Ishikawa (cell line): Measurements from ENCODE around the gene OSBPL1A.

Source experiments
- CEBPB ChIP-seq: IDR thresholded peaks from 2 replicates; pipeline ENCODE4 v1.6.1; 2012
- CREB1 ChIP-seq: IDR thresholded peaks from 2 replicates; pipeline ENCODE4 v1.6.1; 2012; ENCODE audit warnings: low read depth
- EGR1 ChIP-seq: IDR thresholded peaks from 2 replicates; pipeline ENCODE4 v1.6.1; 2012
- EP300 ChIP-seq: IDR thresholded peaks from 2 replicates; pipeline ENCODE4 v1.6.1; 2012; ENCODE audit warnings: borderline replicate concordance
- FOXM1 ChIP-seq: IDR thresholded peaks from 2 replicates; pipeline ENCODE4 v1.6.1; 2012; ENCODE audit warnings: low read depth, borderline replicate concordance
- MAX ChIP-seq: IDR thresholded peaks from 2 replicates; pipeline ENCODE4 v1.6.1; 2012
- NFIC ChIP-seq: IDR thresholded peaks from 2 replicates; pipeline ENCODE4 v1.6.1; 2012
- RAD21 ChIP-seq: IDR thresholded peaks from 2 replicates; pipeline ENCODE4 v1.6.1; 2012; ENCODE audit warnings: low read depth
- REST ChIP-seq: IDR thresholded peaks from 2 replicates; pipeline ENCODE4 v1.6.1; 2012; ENCODE audit warnings: low read depth, mild to moderate bottlenecking
- TAF1 ChIP-seq: IDR thresholded peaks from 2 replicates; pipeline ENCODE4 v1.6.1; 2012; ENCODE audit warnings: low read depth, mild to moderate bottlenecking
- TCF12 ChIP-seq: IDR thresholded peaks from 2 replicates; pipeline ENCODE4 v1.6.1; 2012; ENCODE audit warnings: low read depth
- TEAD4 ChIP-seq: IDR thresholded peaks from 2 replicates; pipeline ENCODE4 v1.6.1; 2012
- USF1 ChIP-seq: IDR thresholded peaks from 2 replicates; pipeline ENCODE4 v1.6.1; 2012
- YY1 ChIP-seq: IDR thresholded peaks from 2 replicates; pipeline ENCODE4 v1.6.1; 2012; ENCODE audit warnings: low read depth
- ZBTB7A ChIP-seq: IDR thresholded peaks from 2 replicates; pipeline ENCODE4 v1.6.1; 2012; ENCODE audit warnings: low read depth

OSBPL1A gene

GRCh38 chr18:24177499-24178133 lies 220.0 kb downstream of the OSBPL1A start:
- no peak for TF ChIP-seq TCF12
- no peak for TF ChIP-seq TAF1
- no peak for TF ChIP-seq YY1
- TF ChIP-seq TEAD4, result no peak
- no peak for TF ChIP-seq EGR1
- TF ChIP-seq ZBTB7A, result no peak
- TF ChIP-seq CREB1, result no peak
- TF ChIP-seq RAD21, result no peak
- TF ChIP-seq FOXM1, result no peak
- no peak for TF ChIP-seq NFIC
- no peak for TF ChIP-seq MAX
- TF ChIP-seq CEBPB, result no peak
- no peak for TF ChIP-seq USF1
- TF ChIP-seq EP300, result no peak
- no peak for TF ChIP-seq REST

- TF ChIP-seq REST, result no peak
- TF ChIP-seq RAD21, result peak; percentile 70
- no peak for TF ChIP-seq USF1
- TF ChIP-seq TEAD4, result no peak
Observed at GRCh38 chr18:24176727-24177416, 220.8 kb downstream of the OSBPL1A start.

- TF ChIP-seq CEBPB, result no peak
- no peak for TF ChIP-seq CREB1
Observed at GRCh38 chr18:24173997-24174396, 223.6 kb downstream of the OSBPL1A start.

- TF ChIP-seq MAX (no peak), NFIC (no peak), CEBPB (no peak), YY1 (no peak), ZBTB7A (no peak), REST (no peak), CREB1 (no peak)
Observed at GRCh38 chr18:24170360-24170759, 227.3 kb downstream of the OSBPL1A start.

- TF ChIP-seq YY1, result no peak
- TF ChIP-seq ZBTB7A, result no peak
- TF ChIP-seq NFIC, result no peak
- no peak for TF ChIP-seq FOXM1
- TF ChIP-seq RAD21, result no peak
- TF ChIP-seq TEAD4, result no peak
- TF ChIP-seq CREB1, result no peak
- no peak for TF ChIP-seq USF1
- TF ChIP-seq EP300, result no peak
- no peak for TF ChIP-seq MAX
- TF ChIP-seq REST, result no peak
- TF ChIP-seq TAF1, result no peak
- TF ChIP-seq TCF12, result no peak
- no peak for TF ChIP-seq CEBPB
- TF ChIP-seq EGR1, result no peak
Observed at GRCh38 chr18:24168496-24168895, 229.1 kb downstream of the OSBPL1A start.
